ENCODE measurements around the gene PECR. TPM values are rescaled to one million over a fixed set of nuclear protein-coding genes. Genes with fewer than 3 reads are reported as not detected.

PECR gene
- total and polyA plus RNA-seq, 2 of the 4 experiments (the other 2 are of a cell fraction), result 11.4 to 17.7 TPM

GRCh38 chr2:216101109-216101508, 19.5 kb upstream of the PECR start:
- no peaks in the 10 kb centered on the region for H3K4me1 ChIP-seq (ENCODE audit: control insufficient read depth, insufficient read depth, low read length)
- H2AK5ac ChIP-seq (ENCODE audit: low read depth, low read length), result no peak overlapping the region
- no peaks in the 10 kb centered on the region for H3K36me3 ChIP-seq (ENCODE audit: control insufficient read depth, insufficient read depth, low read length)
- 0 out of 2 replicates have a peak, but pooled peaks cover 3% of the 10 kb centered on the region for H3K27me3 ChIP-seq (ENCODE audit: control insufficient read depth, insufficient read depth, low read length)
- 100% methylated on average over 1 of the region's 4 CpGs for WGBS, 2 experiments (ENCODE audit: extremely low coverage in 2 of 2, insufficient read length in 1 of 2)
- ChIA-PET POLR2A (ENCODE audit: unreplicated experiment) (no interaction called here), CTCF (interaction anchor here (1.2 kb wide), 1 partner anchor 18 kb away, joined by 3 read pairs; no protein-coding TSS in a partner anchor)
- in situ Hi-C loops (cut with MboI; ENCODE audit: low sequenced_read_pairs) (no loop called here), dilution Hi-C loops (cut with HindIII; ENCODE audit: low sequenced_read_pairs, unreplicated experiment) (no loop called here), intact Hi-C loops (cut with micrococcal nuclease) (no loop called here)
- DNase-seq, result no peak
- no peak overlapping the region for H3K9ac ChIP-seq (ENCODE audit: low read depth, low read length)
- H3K9me3 ChIP-seq (ENCODE audit: control insufficient read depth, insufficient read depth, low read length), result no peaks in the 10 kb centered on the region
- TF ChIP-seq CTCF (conservative IDR thresholded peaks at IDR 0.05; ENCODE audit: low read depth, low read length) (no peak), SMC3 (IDR thresholded peaks at IDR 0.05; ENCODE audit: low read depth, low read length) (no peak), CHD1 (IDR thresholded peaks at IDR 0.05; ENCODE audit: low read depth, low read length) (no peak), MXI1 (IDR thresholded peaks at IDR 0.05; ENCODE audit: borderline replicate concordance, low read depth, low read length) (no peak), RCOR1 (IDR thresholded peaks at IDR 0.05; ENCODE audit: insufficient replicate concordance, low read length) (no peak), NFE2L2 (IDR thresholded peaks at IDR 0.05; ENCODE audit: low read depth, low read length) (no peak), USF2 (IDR thresholded peaks at IDR 0.05; ENCODE audit: low read depth, low read length) (no peak), CEBPB (IDR thresholded peaks at IDR 0.05; ENCODE audit: low read depth, low read length) (no peak), MAZ (IDR thresholded peaks at IDR 0.05; ENCODE audit: borderline replicate concordance, low read depth, low read length) (no peak), RFX5 (IDR thresholded peaks at IDR 0.05; ENCODE audit: low read depth, low read length) (no peak), BHLHE40 (IDR thresholded peaks at IDR 0.05; ENCODE audit: low read depth, low read length) (no peak), FOS (IDR thresholded peaks at IDR 0.05; ENCODE audit: low read depth, low read length) (no peak), POLR2A (IDR thresholded peaks at IDR 0.05; ENCODE audit: low read depth, low read length) (no peak), MAFK (IDR thresholded peaks at IDR 0.05; ENCODE audit: low read depth, low read length) (no peak), ELK1 (IDR thresholded peaks at IDR 0.05; ENCODE audit: borderline replicate concordance, low read depth, low read length) (no peak), RAD21 (IDR thresholded peaks at IDR 0.05; ENCODE audit: low read length) (no peak)
- peaks cover 12% of the 10 kb centered on the region for H3K9me1 ChIP-seq (ENCODE audit: insufficient read depth, low read length)
- no peak overlapping the region for H4K8ac ChIP-seq (ENCODE audit: low read depth in 2 of 2, low read length in 2 of 2)
- H3K4me2 ChIP-seq (ENCODE audit: low read depth, low read length), result no peak overlapping the region
- H2BK20ac ChIP-seq (ENCODE audit: low read depth, low read length), result no peak overlapping the region
- H4K91ac ChIP-seq (ENCODE audit: insufficient read depth, low read depth, low read length), result no peak overlapping the region
- BruUV-seq (replicated peaks), result no TSS peak
- no peak overlapping the region for H2AFZ ChIP-seq (replicated peaks; ENCODE audit: low read length, poor library complexity)
- H2AK9ac ChIP-seq (replicated peaks; ENCODE audit: low read depth, low read length, poor library complexity), result no peak overlapping the region
- no peaks in the 10 kb centered on the region for H4K20me1 ChIP-seq (ENCODE audit: insufficient read depth, low read length)
- ATAC-seq (ENCODE audit: low read depth), result no peak
- no peak overlapping the region for H4K5ac ChIP-seq (ENCODE audit: low read depth, low read length)
- H3K79me1 ChIP-seq (ENCODE audit: low read depth in 1 of 2, low read length in 2 of 2), result no peaks in the 10 kb centered on the region
- H2BK5ac ChIP-seq (ENCODE audit: low read depth, low read length, poor library complexity, severe bottlenecking), result no peak overlapping the region
- H2BK15ac ChIP-seq (ENCODE audit: low read depth, low read length), result no peak overlapping the region
- no peak overlapping the region for H3K18ac ChIP-seq (ENCODE audit: low read depth, low read length)
- H3K56ac ChIP-seq (ENCODE audit: extremely low read depth, insufficient read depth, low read length), result no peak overlapping the region
- H3K4me3 ChIP-seq (ENCODE audit: insufficient read depth, low read depth, low read length), result no peak overlapping the region
- H3K14ac ChIP-seq (replicated peaks; ENCODE audit: low read depth, low read length), result no peak overlapping the region
- no peak overlapping the region for H3K4ac ChIP-seq (ENCODE audit: low read depth, low read length)
- no peak overlapping the region for H2BK120ac ChIP-seq (ENCODE audit: low read depth, low read length)
- H3K23ac ChIP-seq (ENCODE audit: low read depth, low read length), result no peak overlapping the region
- H3K27ac ChIP-seq (ENCODE audit: insufficient read depth, low read length), result no peak overlapping the region

Data from IMR-90 (cell line).